ENCODE measurements around the gene MORN4. TPM values are rescaled to one million over a fixed set of nuclear protein-coding genes. Genes with fewer than 3 reads are reported as not detected.

MORN4 gene
- total and polyA plus RNA-seq, 9 of the 15 experiments (the other 6 are each of a cell fraction or from before 2014, with no cell fraction given), result 8.3 to 23.9 (median 11.7) TPM

DNA sequence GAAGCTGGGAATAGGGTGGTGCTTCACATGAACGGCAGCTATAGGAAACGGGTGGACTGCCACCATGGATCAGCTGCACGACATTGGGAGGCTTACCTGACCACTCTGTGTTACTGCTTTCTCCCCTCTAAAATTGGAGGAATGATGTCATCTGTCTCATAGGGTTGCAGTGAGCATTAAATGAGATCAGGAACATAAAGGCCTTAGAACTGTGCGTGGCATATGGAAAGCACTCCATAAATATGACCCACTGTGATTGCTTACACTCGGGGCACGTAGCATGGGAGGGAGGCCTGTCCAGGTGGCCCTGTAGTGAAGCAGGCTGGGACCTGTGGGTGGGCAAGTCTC lies 34.1 kb downstream of the MORN4 start (continued):
- TF ChIP-seq, protein P1, sequence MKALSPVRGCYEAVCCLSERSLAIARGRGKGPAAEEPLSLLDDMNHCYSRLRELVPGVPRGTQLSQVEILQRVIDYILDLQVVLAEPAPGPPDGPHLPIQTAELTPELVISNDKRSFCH (CRISPR knock-in tag; IDR thresholded peaks at IDR 0.05), result no peak
- TF ChIP-seq, protein P1 (tag; IDR thresholded peaks at IDR 0.05), result no peak
- TF ChIP-seq, protein P2, sequence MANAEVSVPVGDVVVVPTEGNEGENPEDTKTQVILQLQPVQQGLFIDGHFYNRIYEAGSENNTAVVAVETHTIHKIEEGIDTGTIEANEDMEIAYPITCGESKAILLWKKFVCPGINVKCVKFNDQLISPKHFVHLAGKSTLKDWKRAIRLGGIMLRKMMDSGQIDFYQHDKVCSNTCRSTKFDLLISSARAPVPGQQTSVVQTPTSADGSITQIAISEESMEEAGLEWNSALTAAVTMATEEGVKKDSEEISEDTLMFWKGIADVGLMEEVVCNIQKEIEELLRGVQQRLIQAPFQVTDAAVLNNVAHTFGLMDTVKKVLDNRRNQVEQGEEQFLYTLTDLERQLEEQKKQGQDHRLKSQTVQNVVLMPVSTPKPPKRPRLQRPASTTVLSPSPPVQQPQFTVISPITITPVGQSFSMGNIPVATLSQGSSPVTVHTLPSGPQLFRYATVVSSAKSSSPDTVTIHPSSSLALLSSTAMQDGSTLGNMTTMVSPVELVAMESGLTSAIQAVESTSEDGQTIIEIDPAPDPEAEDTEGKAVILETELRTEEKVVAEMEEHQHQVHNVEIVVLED (CRISPR knock-in tag; IDR thresholded peaks at IDR 0.05), result no peak
- TF ChIP-seq YBX1 (IDR thresholded peaks at IDR 0.05), result no peak
- no peak for TF ChIP-seq ZNF507 (tag; conservative IDR thresholded peaks at IDR 0.05)
- no peak for TF ChIP-seq PURB (CRISPR knock-in tag; IDR thresholded peaks at IDR 0.05; ENCODE audit: low read depth)
- TF ChIP-seq TBL1XR1 (IDR thresholded peaks at IDR 0.05; ENCODE audit: low read length in 2 of 2), result no peak
- no peak for TF ChIP-seq PRMT5 (CRISPR knock-in tag; IDR thresholded peaks at IDR 0.05)
- no peak for TF ChIP-seq ZNF232 (CRISPR knock-in tag; IDR thresholded peaks at IDR 0.05)
